Uterus (tissue), 2 donors: ENCODE measurements around the gene NASP.

ENCODE experiments used
- CTCF ChIP-seq, 4 experiments: fragments of 200-600 bp in 2 of 4; fragments of 450-650 bp in 2 of 4; sonication (generic) in 2 of 4; IDR thresholded peaks; one replicate each; pipeline ENCODE4 v1.5.1; 2016 to 2019; ENCODE audit warnings: antibody characterized with exemption in 4 of 4, mild to moderate bottlenecking in 2 of 4, moderate library complexity in 1 of 4
- POLR2A ChIP-seq, 2 donors: fragments of 450-650 bp; IDR thresholded peaks; one replicate each; pipeline ENCODE4 v1.6.1; 2016; ENCODE audit warnings: antibody characterized with exemption in 2 of 2, mild to moderate bottlenecking in 1 of 2, moderate library complexity in 1 of 2

- TF ChIP-seq POLR2A (IDR thresholded peaks at IDR 0.05) (no peak), CTCF (IDR thresholded peaks at IDR 0.05) (no peak)
These were observed 576 bp upstream of the NASP start for GRCh38 chr1:45583264-45583665.
